ENCODE results near the gene BASP1.
A peak's percentile ranks its signal among the peaks of the same experiment; 100 is the strongest.

- TF ChIP-seq ZFP3 (CRISPR knock-in tag; IDR thresholded peaks at IDR 0.05) (no peak), ZNF70 (CRISPR knock-in tag; IDR thresholded peaks at IDR 0.05) (peak; percentile 54; the same call in 1 of the 2 replicates), CSRNP3 (CRISPR knock-in tag; IDR thresholded peaks at IDR 0.05) (no peak), PPARA (CRISPR knock-in tag; IDR thresholded peaks at IDR 0.05; ENCODE audit: borderline replicate concordance) (no peak), ISL1 (CRISPR knock-in tag; IDR thresholded peaks at IDR 0.05) (no peak), ZNF8 (CRISPR knock-in tag; IDR thresholded peaks at IDR 0.05) (no peak), ESRRG (CRISPR knock-in tag; IDR thresholded peaks at IDR 0.05) (no peak), GLIS3 (CRISPR knock-in tag; IDR thresholded peaks at IDR 0.05) (no peak), TOX (CRISPR knock-in tag; IDR thresholded peaks at IDR 0.05; ENCODE audit: borderline replicate concordance) (no peak), SNAI2 (CRISPR knock-in tag; IDR thresholded peaks at IDR 0.05) (no peak), OSR1 (CRISPR knock-in tag; IDR thresholded peaks at IDR 0.05) (no peak), TCF4 (CRISPR knock-in tag; IDR thresholded peaks at IDR 0.05; ENCODE audit: borderline replicate concordance) (no peak)
- TF ChIP-seq, protein P1, sequence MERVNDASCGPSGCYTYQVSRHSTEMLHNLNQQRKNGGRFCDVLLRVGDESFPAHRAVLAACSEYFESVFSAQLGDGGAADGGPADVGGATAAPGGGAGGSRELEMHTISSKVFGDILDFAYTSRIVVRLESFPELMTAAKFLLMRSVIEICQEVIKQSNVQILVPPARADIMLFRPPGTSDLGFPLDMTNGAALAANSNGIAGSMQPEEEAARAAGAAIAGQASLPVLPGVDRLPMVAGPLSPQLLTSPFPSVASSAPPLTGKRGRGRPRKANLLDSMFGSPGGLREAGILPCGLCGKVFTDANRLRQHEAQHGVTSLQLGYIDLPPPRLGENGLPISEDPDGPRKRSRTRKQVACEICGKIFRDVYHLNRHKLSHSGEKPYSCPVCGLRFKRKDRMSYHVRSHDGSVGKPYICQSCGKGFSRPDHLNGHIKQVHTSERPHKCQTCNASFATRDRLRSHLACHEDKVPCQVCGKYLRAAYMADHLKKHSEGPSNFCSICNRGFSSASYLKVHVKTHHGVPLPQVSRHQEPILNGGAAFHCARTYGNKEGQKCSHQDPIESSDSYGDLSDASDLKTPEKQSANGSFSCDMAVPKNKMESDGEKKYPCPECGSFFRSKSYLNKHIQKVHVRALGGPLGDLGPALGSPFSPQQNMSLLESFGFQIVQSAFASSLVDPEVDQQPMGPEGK (CRISPR knock-in tag; IDR thresholded peaks at IDR 0.05; ENCODE audit: borderline replicate concordance): no peak
- TF ChIP-seq, protein P2, sequence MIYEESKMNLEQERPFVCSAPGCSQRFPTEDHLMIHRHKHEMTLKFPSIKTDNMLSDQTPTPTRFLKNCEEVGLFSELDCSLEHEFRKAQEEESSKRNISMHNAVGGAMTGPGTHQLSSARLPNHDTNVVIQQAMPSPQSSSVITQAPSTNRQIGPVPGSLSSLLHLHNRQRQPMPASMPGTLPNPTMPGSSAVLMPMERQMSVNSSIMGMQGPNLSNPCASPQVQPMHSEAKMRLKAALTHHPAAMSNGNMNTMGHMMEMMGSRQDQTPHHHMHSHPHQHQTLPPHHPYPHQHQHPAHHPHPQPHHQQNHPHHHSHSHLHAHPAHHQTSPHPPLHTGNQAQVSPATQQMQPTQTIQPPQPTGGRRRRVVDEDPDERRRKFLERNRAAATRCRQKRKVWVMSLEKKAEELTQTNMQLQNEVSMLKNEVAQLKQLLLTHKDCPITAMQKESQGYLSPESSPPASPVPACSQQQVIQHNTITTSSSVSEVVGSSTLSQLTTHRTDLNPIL (CRISPR knock-in tag; IDR thresholded peaks at IDR 0.05; ENCODE audit: low read depth): no peak
Measured at GRCh38 chr5:17190242-17190778, 27.1 kb upstream of the BASP1 start.
